ENCODE data around the gene ADAP1.

ADAP1 gene

GRCh38 chr7:919114-919442 is 35.4 kb downstream of the ADAP1 start:
- TF ChIP-seq ZNF596 (tag by site-specific recombination; IDR thresholded peaks at IDR 0.05) (no peak), GLIS2 (tag by site-specific recombination; IDR thresholded peaks at IDR 0.05) (0 out of 2 replicates have a peak, but pooled peaks have one; percentile 13)

GRCh38 chr7:918441-919113 is 35.9 kb downstream of the ADAP1 start:
- POLR2A ChIA-PET = no interaction called here
- Histone ChIP-seq H3K9me3 (ENCODE audit: control insufficient read depth, insufficient read depth, low read depth, low read length) (no peaks in the 10 kb centered on the region), H3K4me1 (ENCODE audit: control insufficient read depth, insufficient read depth, low read length) (no peaks in the 10 kb centered on the region), H3K36me3 (ENCODE audit: control insufficient read depth in 2 of 2, insufficient read depth in 1 of 2, low read length in 2 of 2) (no peaks in the 10 kb centered on the region), H3K27ac (ENCODE audit: extremely low read depth, low read depth, low read length) (no peak overlapping the region), H3K4me3 (ENCODE audit: low read depth, low read length) (no peak overlapping the region)
- CTCF ChIA-PET = interaction anchor here (0.7 kb wide), 1 partner anchor 45 kb away, joined by 3 read pairs; no protein-coding TSS in a partner anchor
- TF ChIP-seq, protein P1, sequence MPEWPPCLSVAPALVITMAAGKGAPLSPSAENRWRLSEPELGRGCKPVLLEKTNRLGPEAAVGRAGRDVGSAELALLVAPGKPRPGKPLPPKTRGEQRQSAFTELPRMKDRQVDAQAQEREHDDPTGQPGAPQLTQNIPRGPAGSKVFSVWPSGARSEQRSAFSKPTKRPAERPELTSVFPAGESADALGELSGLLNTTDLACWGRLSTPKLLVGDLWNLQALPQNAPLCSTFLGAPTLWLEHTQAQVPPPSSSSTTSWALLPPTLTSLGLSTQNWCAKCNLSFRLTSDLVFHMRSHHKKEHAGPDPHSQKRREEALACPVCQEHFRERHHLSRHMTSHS (tag by site-specific recombination; IDR thresholded peaks at IDR 0.05) = no peak
- TF ChIP-seq ZNF248 (tag by site-specific recombination; IDR thresholded peaks at IDR 0.05) (no peak), SALL2 (tag by site-specific recombination; IDR thresholded peaks at IDR 0.05; ENCODE audit: borderline replicate concordance) (no peak), HOXC10 (CRISPR knock-in tag; IDR thresholded peaks at IDR 0.05) (no peak), ZNF585B (tag by site-specific recombination; IDR thresholded peaks at IDR 0.05) (no peak), ZSCAN30 (tag by site-specific recombination; IDR thresholded peaks at IDR 0.05) (no peak), CTCF (tag by site-specific recombination; IDR thresholded peaks at IDR 0.05) (no peak)
- TF ChIP-seq, protein P2, sequence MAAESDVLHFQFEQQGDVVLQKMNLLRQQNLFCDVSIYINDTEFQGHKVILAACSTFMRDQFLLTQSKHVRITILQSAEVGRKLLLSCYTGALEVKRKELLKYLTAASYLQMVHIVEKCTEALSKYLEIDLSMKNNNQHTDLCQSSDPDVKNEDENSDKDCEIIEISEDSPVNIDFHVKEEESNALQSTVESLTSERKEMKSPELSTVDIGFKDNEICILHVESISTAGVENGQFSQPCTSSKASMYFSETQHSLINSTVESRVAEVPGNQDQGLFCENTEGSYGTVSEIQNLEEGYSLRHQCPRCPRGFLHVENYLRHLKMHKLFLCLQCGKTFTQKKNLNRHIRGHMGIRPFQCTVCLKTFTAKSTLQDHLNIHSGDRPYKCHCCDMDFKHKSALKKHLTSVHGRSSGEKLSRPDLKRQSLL (tag by site-specific recombination; IDR thresholded peaks at IDR 0.05) = no peak

More at GRCh38 chr7:919114-919442, 35.4 kb downstream of the ADAP1 start:
- Histone ChIP-seq H3K9me3 (ENCODE audit: control insufficient read depth, insufficient read depth, low read depth, low read length) (no peaks in the 10 kb centered on the region), H3K4me1 (ENCODE audit: control insufficient read depth, insufficient read depth, low read length) (no peaks in the 10 kb centered on the region), H3K36me3 (ENCODE audit: control insufficient read depth in 2 of 2, insufficient read depth in 1 of 2, low read length in 2 of 2) (no peaks in the 10 kb centered on the region), H3K27ac (ENCODE audit: extremely low read depth, low read depth, low read length) (no peak overlapping the region), H3K4me3 (ENCODE audit: low read depth, low read length) (no peak overlapping the region)
- ChIA-PET CTCF (no interaction called here), POLR2A (no interaction called here)

GRCh38 chr7:918118-918425 is 36.4 kb downstream of the ADAP1 start:
- POLR2A ChIA-PET = no interaction called here
- H3K27ac ChIP-seq (ENCODE audit: extremely low read depth, low read depth, low read length) = no peak overlapping the region
- no peaks in the 10 kb centered on the region for H3K36me3 ChIP-seq (ENCODE audit: control insufficient read depth in 2 of 2, insufficient read depth in 1 of 2, low read length in 2 of 2)
- no peaks in the 10 kb centered on the region for H3K9me3 ChIP-seq (ENCODE audit: control insufficient read depth, insufficient read depth, low read depth, low read length)
- no peaks in the 10 kb centered on the region for H3K4me1 ChIP-seq (ENCODE audit: control insufficient read depth, insufficient read depth, low read length)
- no peak overlapping the region for H3K4me3 ChIP-seq (ENCODE audit: low read depth, low read length)
- CTCF ChIA-PET = interaction anchor here (0.7 kb wide), 1 partner anchor 44 kb away, joined by 3 read pairs; no protein-coding TSS in a partner anchor
- TF ChIP-seq YY2 (tag by site-specific recombination; IDR thresholded peaks at IDR 0.05) (no peak), GLIS2 (tag by site-specific recombination; IDR thresholded peaks at IDR 0.05) (no peak), KLF10 (tag by site-specific recombination; IDR thresholded peaks at IDR 0.05) (no peak), ZNF658 (tag by site-specific recombination; IDR thresholded peaks at IDR 0.05) (no peak), BCL11B (tag by site-specific recombination; IDR thresholded peaks at IDR 0.05; ENCODE audit: low read depth) (no peak), ZNF239 (tag by site-specific recombination; IDR thresholded peaks at IDR 0.05) (no peak), ZFP37 (tag by site-specific recombination; IDR thresholded peaks at IDR 0.05) (no peak), ZNF174 (tag by site-specific recombination; IDR thresholded peaks at IDR 0.05) (no peak), HOXD13 (CRISPR knock-in tag; IDR thresholded peaks at IDR 0.05; ENCODE audit: borderline replicate concordance) (no peak)
